HG02623 (cell line): ENCODE measurements around the gene LIPN.

Source experiments
- ATAC-seq: cut with Tn5 transposase; IDR thresholded peaks from one replicate; pipeline ENCODE4 v1.9.1; 2021; ENCODE audit warnings: moderate library complexity; ENCODE audit not compliant: unreplicated experiment

The LIPN gene

DNA sequence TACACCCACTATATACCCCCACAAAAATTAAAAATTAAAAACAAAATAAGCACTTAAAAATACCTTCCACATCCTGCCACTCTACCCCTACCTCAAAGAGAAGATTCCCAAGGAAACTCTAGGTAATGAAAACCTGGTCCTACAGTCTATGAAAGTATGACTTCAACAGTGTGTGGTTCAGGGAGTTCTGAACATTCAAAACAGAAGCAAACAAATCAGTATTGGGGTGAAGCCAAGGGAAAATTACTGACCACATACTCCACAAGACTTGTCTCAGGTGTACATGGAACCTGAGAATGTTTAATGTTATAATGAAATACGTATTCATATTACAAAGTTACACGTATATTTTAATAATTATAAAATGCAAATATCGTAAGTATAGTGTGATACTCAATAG lies 22.4 kb downstream of the LIPN start:
- ATAC-seq, result no peak

DNA sequence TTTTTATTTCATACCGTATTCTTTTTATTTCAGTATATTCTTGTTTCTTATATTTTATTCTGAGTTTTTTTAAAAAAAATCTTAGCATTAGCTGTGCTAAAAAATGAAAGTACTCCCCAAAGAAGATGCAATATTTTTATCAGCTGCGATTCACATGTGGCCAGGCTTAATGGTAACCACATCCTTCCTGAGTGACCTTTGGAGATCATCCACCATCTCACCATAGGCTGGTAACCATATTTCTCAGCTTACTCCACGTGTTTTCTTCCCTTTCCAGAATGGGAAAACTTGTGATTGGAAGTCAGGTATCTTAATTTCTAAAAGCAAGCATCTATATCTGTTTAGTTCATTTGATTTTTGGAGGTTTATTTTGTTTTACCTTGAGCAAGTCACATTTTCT lies 23.9 kb downstream of the LIPN start:
- ATAC-seq, result no peak

DNA sequence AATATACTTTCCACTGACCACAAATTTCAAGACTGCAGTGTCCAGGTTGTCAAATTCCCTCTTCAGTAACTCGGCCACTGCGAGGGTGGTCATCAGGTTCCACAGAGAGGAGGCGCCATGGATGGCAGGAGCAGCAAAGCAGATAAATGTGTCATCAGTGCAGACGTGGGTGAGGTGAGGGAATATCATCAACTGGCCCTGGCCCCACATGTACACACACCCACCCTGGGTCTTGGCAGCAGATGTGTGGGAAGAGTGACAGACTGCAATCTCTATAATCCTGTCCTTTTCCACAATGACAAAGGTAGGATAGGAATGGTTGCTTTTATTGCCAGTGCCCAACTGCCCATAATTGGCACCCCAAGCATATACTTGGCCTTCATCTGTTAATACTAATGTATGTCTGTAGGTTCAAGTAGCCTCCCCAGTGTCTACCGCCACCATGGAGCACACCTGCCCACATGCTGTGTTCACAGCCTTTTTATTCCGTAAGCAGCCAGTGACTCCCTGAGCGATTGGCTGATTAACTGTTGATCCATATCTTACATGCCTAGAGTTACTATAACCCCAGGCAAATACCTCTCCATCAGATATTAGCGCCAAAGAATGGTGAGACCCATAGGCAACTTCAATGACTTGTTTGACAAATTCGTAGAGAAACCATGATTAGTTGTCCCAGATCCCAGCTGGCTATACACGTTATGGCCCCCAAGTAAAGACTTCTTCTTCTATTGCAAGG lies 26.4 kb downstream of the LIPN start:
- ATAC-seq, result no peak

DNA sequence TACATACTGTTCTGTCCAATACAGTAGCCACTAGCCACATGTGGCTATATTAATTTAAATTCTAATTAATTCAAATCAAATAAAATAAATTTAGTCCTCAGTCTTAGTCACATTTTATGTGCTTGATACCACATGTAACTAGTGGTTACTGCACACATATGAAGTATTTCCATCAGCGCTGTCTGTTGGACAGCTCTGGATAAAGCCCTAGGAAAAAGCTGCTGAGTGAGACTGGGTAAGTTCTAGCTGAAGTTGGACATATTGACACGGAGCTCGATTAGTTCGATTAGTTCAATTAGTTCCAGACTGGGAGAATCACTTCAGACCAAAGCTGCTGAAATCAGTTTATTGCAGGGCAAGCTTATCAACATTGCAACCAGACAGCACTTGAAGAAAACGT lies 27.6 kb downstream of the LIPN start:
- no peak for ATAC-seq

DNA sequence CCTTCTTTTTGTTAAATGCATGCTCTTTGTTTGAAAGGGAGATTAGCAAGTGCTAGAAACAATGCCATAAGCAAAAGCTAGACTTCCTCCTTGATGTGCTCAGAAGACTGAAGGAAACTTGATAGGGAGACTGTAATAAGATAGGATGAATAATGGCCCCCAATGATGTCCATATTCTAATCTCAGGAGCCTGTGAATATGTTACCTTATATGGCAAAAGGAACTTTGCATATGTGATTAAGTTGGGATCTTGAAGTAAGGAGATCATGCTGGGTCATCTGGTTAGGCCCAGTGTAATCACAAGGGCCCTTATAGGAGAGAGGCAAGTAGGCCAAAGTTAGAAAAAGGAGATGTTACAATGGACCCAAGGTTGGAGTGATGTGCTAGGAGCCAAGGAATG lies 29.1 kb downstream of the LIPN start:
- ATAC-seq, result no peak

DNA sequence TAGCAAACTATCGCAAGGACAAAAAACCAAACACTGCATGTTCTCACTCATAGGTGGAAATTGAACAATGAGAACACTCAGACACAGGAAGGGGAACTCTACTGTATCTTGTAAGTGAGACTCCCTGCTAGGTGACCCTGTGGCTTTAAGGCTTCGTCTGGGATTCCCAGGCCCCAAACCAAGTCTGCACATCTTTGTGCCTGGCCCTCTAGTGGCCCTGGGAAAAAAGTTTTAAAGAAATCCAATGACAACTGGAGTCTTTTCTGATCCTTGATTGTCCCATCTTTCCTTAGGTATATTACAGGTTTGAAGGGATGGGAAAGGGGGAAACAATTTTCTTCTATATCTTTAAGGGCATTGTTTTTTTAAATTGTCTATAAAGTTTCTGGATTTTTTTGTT lies 32.1 kb downstream of the LIPN start:
- ATAC-seq, result no peak

DNA sequence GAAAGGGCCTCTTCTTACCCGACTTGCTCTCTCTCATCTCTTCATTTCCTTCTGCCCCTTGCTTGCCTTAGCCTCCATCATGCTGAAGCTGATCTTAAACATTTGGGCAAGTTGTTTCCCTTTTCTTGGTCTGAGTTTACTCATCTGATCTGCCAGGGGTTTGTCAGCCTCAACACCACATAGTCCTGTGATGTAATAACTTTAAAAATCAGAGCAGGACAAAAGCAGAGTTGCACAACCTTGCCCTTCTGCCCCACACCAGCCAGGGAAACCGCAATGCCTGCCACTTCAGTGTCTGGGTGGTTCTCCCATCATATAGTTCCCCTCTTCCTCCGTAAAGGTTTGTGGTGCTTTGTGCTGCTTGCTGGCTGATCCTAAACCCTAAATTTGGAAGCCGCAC lies 32.8 kb downstream of the LIPN start:
- no peak for ATAC-seq

DNA sequence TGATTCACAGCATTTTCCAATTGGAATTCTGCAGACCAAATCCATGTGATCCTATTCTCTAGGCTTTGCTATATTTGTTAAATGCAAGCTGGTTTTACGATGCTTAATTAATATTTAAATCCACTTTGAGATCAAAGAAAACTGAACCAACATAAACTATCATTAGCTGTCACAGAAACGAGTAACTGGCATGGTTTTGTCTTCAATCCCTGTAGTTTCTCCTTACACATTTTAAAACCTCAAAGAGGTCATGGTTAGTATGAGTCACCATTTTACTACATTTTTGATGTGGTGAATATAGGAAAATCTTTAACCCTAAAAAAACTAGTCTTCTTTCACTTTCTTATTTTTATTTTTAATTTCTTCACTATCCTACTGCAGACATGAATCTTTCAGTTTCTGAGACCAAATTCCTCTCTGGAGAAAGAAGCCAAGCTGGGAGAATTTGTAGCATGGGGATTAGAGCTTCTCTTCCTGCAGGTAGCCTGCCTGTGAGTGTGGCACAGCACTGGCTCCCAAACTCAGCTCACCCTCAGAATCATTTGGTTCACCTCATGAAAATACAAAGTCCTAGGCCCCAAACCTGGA lies 34.0 kb downstream of the LIPN start:
- ATAC-seq, result no peak

DNA sequence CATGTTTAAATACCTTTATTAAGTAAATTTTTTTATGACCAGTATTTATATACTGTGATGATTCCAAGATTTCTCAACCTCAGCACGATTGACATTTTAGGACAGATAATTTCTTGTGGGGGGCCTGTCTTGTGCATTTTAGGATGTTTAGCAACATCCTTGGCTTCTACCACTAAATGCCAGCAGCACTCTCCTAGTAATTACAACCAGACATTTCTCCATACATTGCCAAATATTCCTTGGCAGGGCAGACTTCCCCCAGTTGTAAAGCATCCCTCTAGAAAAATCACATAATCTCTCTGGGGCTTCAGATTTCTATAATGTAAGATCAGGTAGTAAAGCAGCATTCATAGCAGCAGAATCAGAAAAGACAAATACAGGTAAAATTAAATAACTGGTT lies 34.9 kb downstream of the LIPN start:
- ATAC-seq, result no peak

DNA sequence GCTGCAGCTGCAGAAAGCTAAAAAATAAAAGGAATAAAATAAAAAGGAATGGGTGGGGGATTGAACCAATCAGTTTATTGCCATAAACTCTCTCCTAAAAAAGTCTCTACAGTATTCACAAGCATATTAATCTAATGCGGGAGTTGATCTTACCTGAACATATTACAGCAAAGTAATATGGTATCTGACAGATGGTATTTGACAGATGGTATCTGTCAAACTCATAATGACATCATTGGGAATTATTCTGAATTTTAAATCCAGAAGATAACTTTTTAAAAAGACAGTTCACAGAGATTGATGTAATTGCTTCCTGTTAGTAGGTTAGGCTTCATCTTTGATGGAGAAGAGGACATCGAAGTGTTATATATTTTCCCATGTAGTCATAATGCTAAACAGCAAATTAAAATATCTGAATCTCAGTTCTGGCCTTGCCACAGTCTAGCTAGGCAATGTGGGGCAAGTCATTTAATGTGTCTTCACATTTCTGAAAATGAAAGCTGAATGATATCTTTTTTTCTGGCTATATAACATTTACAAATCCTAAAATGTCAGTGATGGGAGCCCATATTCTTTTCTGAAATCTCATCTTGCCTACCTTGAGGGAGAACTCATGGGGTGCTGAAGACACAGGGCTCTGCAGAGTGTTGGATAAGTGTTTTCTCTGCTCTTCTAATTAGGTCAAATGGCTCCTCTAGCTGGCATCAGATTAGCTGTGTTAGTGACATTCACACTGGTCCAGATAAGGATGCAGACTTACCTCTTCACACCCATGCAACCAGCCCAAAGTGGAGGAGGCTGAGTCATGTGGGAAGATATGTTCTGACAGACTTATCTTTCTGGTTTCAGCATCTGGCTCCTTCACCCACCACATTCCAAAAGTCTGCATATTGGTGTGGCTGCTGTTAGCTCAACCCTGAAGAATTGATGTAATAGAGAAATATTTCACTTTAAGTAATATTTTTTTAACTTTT lies 40.6 kb downstream of the LIPN start:
- no peak for ATAC-seq

DNA sequence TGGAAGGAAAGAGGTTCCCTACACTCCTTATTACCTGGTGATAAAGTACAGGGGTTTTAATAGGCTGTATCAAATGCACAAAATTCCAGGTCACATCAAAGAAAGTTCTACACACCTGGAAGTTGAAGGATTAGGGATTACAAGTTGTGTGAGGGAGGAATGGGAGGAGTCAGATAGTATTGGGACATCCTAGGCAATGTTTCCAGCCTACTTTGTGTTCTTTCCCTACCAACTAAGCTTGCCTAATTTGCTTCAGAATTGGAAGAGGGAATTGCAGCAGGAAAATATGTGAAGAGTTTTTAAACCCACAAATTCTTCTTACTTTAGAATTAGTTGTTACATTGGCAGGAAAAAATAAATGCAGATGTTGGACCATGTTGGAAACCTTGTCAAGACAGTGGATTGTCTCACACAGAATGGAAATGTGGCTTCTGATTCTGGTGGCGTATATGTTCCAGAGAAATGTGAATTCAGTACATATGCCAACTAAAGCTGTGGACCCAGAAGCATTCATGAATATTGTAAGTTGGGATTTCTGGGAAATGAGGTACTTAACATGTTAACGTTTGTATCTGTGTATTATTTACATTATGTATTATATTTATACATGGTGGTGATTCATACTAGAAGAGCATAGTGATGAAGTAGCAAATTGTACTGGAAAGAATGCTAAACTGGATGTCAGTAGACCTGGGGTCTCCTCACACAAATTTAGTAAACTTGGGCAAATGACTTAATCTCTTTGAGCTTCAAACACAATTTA lies 42.9 kb downstream of the LIPN start, which contains the start of gene LIPM:
TSS of gene LIPM (plus strand) at position 208 of the 763 bp plus-strand sequence. CDS start at position 375, 167 bp downstream.
- no peak for ATAC-seq

DNA sequence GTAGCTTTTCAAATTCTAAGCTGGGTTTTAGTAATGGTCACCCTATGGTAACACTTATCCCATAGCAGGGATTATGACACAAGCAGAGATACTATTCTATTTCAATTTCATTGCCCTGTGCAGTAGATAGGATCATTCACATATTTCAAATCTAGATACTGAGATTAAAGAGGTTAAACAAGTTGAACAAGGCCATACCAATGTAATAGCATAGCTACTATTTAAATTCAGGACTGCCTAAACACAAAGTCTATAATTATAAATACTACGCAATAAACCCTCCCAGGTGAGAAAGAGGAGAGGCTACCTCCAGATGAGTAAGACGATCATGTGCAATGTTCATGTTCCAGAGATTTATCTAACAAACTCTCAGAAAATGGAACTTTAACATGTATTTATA lies 43.8 kb downstream of the LIPN start:
- no peak for ATAC-seq

DNA sequence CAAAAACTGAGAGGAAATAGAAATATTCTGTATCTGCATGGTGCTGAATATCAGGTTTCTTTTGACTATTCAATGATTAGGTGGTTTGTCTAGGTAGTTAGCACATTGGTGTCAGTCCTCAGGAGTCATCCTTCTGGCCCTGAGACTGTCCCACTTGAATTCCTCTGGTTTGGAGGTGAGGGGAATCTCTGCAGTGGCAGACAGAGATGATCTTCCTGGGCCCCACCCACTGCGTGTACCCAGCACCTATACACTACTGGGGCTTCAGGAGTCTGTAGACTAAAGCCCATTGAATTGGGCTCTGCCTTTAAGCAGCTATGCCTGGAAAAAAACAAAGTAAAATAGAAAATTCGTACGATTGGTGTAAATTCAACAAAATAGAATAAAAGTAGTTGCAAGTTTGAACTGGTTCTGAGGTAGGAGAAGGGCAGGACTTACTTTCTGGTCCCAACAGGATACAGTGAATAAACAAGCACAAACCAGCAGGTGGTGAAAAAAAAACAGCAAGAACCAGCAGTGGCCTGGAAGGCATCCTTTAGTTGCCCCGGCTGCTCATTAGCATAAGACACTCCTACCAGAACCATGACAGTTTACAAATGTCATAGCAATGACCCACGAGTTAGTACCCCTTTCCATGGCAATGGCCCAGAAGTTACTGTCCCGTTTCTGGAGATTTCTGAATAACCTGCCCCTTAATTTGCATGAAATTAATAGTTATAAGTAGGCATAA lies 44.4 kb downstream of the LIPN start:
- ATAC-seq, result no peak

DNA sequence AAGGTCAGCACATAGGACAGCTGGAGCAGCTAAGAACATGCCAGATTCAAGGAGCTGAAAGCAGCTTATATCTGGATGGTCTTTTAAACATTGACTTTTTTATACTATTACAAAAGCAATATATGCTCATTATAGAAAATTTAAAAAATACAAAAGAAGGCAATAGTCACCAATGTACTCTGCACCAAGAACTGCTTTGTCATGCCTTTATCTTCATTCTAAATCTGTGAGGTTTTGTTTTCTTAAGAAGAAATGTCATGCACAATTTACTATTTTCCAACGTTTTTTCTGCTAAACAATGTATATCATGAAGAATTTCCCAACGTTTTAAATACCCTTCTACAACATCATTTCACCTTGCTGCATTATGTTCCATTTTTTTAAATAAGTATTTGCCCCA lies 45.5 kb downstream of the LIPN start:
- ATAC-seq, result no peak

DNA sequence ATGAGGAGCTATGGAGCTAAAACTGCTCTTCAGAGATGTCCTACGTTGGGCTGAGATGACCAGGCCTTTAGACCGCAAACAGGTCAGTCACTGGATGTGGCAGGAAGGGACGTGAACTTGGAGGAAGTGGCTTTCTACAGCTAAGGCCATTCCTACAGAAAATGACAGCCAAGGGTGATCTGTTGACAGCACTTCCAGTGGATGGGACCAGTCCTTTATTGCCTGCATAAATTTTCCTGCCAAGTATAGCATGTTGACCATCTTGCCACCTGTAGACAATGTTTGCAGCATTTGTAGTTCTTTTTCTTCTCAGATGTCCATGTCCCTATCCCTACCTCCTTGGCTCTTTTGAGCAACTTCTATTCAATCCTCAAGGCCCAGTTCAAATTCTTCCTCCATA lies 46.1 kb downstream of the LIPN start:
- ATAC-seq, result no peak

DNA sequence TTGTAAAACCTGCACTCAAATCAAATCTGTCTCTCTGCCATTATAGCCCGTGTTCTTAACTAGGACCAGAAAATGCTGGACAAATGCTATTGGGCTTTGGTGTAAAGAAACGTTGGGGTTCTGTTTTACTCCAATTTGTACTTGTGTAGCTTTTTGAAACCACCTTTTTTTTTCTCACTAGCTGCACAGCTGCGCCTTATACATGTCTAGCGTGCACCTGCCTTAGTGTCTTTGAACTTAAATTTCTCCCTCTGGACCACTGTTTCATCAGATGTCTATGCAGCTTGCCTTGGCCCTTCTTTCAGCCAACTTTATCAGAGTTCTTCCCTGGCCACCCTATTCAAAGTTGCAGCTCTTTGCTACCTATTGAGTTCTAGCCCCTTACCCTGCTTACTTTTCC lies 49.8 kb downstream of the LIPN start:
- no peak for ATAC-seq

DNA sequence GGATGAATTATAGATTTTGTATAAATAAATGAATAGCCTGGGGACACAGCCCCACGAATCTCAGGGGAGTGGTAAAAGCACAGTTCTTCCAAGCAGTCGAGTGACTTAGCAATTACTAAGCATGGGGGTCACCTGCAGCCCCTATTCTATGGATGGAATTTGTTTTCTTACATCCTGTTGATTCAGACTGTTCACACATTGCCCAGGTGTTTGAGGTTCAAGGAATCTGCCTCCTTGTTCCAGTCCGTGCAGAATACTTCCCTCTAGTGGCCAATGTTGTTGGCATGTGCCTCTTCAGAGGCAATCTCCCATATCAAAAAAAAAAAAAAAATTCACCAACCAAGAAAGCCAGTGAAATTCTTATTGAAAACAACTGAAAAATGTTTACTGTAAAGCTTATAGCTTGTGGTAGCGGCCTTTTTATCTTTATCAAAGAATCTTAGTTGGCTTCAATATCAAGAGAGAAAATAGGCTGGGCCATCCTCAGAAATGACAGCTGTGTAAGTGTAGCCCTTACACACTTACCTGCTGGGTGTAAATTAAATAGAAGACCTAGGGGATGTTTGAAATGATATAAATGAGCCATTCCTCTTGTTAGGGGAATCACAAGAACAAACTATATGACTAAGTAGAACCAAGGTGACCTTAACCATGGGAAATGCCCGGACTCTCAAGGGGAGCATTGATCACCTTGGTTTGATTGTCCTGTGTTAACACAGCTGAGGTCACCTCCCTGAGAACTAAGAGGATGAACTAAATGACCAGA lies 50.6 kb downstream of the LIPN start:
- ATAC-seq, result no peak

DNA sequence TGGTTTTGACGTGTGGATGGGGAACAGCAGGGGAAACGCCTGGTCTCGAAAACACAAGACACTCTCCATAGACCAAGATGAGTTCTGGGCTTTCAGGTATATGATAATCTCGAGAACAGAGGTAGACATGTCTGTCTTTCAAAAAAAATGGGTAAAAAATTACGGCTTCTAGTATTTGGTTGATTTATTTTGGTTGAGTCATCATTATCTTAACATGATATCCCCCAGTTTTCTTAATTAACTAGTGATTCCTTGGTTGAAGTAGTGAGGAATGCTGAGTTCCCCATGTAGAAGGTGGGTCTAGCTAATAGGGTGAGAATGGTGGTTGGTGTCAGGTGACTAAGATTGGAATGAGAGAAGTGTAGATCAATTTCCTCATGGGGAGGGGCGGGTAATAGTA lies 53.4 kb downstream of the LIPN start:
- ATAC-seq, result no peak

DNA sequence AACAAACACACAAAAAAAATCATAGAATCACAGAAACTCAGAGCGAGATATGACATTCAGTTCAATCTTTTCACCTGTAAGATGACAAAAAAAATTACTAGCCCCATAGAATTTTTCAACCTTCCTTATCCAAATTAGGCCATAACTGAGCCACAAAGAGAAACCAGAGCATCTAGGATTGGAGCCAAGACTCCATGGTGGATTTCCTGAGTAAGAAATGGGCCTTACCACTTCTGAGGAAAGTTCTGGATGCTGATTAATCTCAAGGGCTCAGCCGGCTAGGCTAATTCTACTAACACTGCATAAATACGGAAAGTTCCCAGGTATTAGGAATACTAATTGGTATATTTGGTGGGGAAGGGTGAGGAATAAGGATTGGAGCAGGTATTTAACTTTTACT lies 59.5 kb downstream of the LIPN start:
- no peak for ATAC-seq
